Measurements from ENCODE around the gene ATP11A. TPM values are rescaled to one million over a fixed set of nuclear protein-coding genes. Genes with fewer than 3 reads are reported as not detected.

The ATP11A gene
- total RNA-seq, 1 donor from 2014 or later = 211 TPM

DNA sequence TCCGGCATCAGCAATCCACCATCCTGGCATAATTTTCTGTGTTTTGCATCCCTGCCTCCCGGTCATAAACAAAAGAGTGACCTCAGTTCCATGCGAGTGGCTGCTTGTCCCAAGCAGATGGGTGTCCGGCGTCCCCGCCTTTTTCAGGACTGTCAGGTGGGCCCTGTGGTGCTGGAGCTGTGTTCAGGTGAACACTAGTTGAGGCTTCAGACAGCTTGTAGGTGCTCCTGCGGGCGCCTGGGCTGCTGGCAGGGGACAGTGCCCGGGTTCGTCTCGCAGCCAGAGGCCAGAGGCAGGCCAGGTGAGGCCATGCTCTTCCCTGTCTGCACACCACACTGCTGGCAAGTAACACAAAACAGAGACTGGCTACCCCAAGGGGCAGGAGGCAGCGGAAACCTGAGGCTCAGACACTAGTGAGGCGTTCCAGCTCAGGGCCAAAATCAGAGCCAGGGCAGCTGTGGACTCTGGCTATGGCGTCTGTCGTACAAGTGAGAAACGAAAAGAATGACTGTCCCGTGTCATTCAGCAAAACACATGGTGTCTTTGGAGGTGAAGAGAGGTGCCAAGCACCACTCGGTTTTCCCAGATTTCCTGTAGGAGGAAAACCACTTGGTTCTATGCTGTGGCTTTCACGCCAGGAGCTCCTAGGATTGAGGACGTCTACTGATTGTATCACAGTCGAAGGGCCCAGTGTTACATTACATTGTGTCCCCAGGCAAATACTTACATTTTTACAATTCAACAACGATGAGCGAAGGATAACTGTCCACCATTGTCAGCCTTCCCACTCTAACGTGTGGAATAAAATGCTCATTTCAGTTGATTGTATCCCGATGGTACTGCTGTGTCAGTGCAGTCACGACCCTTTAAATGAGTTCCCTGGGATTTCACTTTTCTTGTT is 104.0 kb downstream of the ATP11A start:
- no peak for DNase-seq (ENCODE audit: low spot score)
- no peaks in the 10 kb centered on the region for H3K9me3 Mint-ChIP-seq (ENCODE audit: unreplicated experiment)
- peaks cover 23% of the 10 kb centered on the region for H3K4me1 Mint-ChIP-seq (ENCODE audit: unreplicated experiment)
- peaks cover 3% of the 10 kb centered on the region for H3K27me3 Mint-ChIP-seq (ENCODE audit: unreplicated experiment)
- H3K27ac Mint-ChIP-seq (ENCODE audit: unreplicated experiment) = no peak overlapping the region
- TF ChIP-seq, protein P1, sequence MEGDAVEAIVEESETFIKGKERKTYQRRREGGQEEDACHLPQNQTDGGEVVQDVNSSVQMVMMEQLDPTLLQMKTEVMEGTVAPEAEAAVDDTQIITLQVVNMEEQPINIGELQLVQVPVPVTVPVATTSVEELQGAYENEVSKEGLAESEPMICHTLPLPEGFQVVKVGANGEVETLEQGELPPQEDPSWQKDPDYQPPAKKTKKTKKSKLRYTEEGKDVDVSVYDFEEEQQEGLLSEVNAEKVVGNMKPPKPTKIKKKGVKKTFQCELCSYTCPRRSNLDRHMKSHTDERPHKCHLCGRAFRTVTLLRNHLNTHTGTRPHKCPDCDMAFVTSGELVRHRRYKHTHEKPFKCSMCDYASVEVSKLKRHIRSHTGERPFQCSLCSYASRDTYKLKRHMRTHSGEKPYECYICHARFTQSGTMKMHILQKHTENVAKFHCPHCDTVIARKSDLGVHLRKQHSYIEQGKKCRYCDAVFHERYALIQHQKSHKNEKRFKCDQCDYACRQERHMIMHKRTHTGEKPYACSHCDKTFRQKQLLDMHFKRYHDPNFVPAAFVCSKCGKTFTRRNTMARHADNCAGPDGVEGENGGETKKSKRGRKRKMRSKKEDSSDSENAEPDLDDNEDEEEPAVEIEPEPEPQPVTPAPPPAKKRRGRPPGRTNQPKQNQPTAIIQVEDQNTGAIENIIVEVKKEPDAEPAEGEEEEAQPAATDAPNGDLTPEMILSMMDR (IDR thresholded peaks at IDR 0.05; ENCODE audit: unreplicated experiment) = no peak
- H3K36me3 Mint-ChIP-seq (ENCODE audit: low read depth, unreplicated experiment) = peaks cover 30% of the 10 kb centered on the region
- no peak overlapping the region for H3K4me3 Mint-ChIP-seq (ENCODE audit: unreplicated experiment)

DNA sequence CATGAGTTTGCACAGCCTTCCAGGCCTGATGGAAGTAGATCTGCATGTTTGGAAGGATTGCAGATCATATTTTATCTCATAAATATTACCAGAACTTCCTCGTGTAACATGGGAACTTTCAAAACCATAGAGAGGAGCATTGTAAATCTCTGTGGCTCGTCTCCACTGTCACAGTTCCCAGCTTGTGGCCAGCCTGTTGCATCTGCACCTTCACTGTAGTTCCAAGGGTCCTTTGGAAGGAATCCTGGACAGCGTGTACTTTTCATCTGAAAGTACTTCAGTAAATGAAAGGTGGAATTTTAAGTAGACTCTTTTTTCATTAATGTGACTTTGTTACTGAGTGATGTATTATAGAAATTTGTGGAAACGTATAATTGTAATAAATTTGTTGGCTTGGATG is 105.4 kb downstream of the ATP11A start:
- H3K36me3 Mint-ChIP-seq (ENCODE audit: low read depth, unreplicated experiment) = peaks cover 39% of the 10 kb centered on the region
- TF ChIP-seq, protein P1 (IDR thresholded peaks at IDR 0.05; ENCODE audit: unreplicated experiment) = no peak
- H3K27me3 Mint-ChIP-seq (ENCODE audit: unreplicated experiment) = peaks cover 4% of the 10 kb centered on the region

DNA sequence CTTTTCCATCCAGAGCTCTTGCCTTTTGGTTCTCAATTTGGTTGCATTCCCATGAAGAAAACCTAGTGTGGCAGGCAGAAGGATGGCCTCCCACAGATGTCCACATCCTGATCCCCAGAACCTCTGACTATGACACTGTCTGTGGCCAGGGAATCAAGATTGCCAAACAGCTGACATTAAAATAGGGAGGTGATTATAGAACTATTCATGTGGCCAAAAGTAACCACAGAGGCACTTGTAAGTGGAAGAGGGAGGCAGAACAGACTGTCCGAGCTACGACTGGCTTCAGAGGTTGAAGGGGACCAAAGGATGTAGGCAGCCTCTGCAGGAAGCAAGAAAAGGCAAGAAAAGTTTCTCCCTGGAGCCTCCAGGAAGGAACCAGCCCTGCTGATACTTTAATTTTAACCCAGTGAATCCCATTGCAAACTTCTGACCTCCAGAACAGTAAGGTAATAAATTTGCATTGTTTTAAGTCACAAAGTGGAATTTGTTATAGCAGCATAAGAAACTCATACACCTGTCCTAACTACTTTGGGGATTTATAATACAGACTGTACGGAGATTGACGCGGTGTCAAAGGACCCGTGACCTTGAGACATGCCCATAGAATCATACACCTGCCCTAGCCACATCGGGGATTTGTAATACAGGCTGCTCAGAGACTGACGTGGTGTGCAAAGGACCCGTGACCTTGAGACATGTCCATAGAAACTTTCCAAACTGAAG is 106.5 kb downstream of the ATP11A start:
- peak overlapping the region; percentile 4 for H3K27ac Mint-ChIP-seq (ENCODE audit: unreplicated experiment)
- TF ChIP-seq, protein P1 (IDR thresholded peaks at IDR 0.05; ENCODE audit: unreplicated experiment) = no peak
- no peaks in the 10 kb centered on the region for H3K9me3 Mint-ChIP-seq (ENCODE audit: unreplicated experiment)
- peaks cover 19% of the 10 kb centered on the region for H3K4me1 Mint-ChIP-seq (ENCODE audit: unreplicated experiment)
- peaks cover 4% of the 10 kb centered on the region for H3K27me3 Mint-ChIP-seq (ENCODE audit: unreplicated experiment)
- H3K4me3 Mint-ChIP-seq (ENCODE audit: unreplicated experiment) = peak overlapping the region; percentile 66
- no peak for DNase-seq (ENCODE audit: low spot score)
- peaks cover 42% of the 10 kb centered on the region for H3K36me3 Mint-ChIP-seq (ENCODE audit: low read depth, unreplicated experiment)

More for the DNA sequence above, 105.4 kb downstream of the ATP11A start:
- Mint-ChIP-seq H3K4me1 (ENCODE audit: unreplicated experiment) (peaks cover 23% of the 10 kb centered on the region), H3K9me3 (ENCODE audit: unreplicated experiment) (no peaks in the 10 kb centered on the region), H3K4me3 (ENCODE audit: unreplicated experiment) (no peak overlapping the region), H3K27ac (ENCODE audit: unreplicated experiment) (no peak overlapping the region)
- no peak for DNase-seq (ENCODE audit: low spot score)

DNA sequence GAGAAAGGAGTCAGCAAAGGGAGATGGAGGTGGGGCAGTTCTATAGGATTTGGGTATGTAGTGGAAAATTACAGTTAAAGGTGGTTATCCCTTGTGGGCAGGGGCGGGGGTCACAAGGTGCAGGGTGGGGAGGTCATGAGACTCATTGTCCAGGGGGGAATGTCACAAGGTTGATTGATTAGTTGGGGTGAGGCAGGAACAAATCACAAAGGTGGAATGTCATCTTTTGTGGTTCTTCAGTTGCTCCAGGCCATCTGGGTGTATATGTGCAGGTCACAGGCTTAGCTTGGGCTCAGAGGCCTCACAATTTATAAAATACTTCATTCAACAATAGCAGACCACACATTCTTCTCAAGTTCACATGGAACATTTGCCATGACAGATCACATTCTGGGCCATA is 109.6 kb downstream of the ATP11A start:
- peaks cover 17% of the 10 kb centered on the region for H3K4me1 Mint-ChIP-seq (ENCODE audit: unreplicated experiment)
- H3K36me3 Mint-ChIP-seq (ENCODE audit: low read depth, unreplicated experiment) = peaks cover 35% of the 10 kb centered on the region
- no peak overlapping the region for H3K27ac Mint-ChIP-seq (ENCODE audit: unreplicated experiment)
- H3K4me3 Mint-ChIP-seq (ENCODE audit: unreplicated experiment) = peak overlapping the region; percentile 77
- DNase-seq (ENCODE audit: low spot score) = no peak
- H3K27me3 Mint-ChIP-seq (ENCODE audit: unreplicated experiment) = peaks cover 3% of the 10 kb centered on the region
- no peaks in the 10 kb centered on the region for H3K9me3 Mint-ChIP-seq (ENCODE audit: unreplicated experiment)
- TF ChIP-seq, protein P1 (IDR thresholded peaks at IDR 0.05; ENCODE audit: unreplicated experiment) = no peak

Measured in endothelial cell (in vitro differentiated cells).